ENCODE measurements around the gene ATP8B4.

ATP8B4 gene

DNA sequence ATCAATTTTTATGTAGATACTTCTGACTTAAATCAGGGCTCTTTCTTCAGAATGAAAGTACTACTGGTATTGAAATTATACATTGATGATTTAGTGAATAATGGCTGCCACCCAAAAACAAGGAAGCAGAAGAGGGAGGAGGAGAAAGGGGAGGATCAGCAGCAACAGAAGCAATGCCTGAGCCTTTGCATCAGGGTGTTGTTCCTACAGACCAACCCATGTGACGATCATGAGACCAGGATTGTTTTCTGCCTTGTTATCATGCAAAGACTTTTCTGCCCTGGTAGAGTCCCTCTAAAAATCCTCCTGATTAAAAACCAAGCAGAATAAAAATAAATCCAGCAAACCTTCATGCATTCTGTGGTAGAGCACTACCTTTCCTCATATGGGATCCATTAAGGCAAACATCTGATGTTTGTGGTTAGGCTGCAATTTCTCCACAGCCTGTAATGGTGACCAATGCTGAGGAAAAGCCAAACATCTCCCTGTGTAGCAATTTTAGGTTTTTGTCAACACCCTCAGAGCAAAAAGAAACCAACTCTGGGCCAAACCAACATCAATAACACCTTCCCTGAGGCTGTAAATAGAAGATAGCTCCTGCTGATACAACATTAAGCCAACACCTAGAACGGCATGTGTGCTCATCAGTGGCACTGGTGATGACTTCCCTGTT is 191.7 kb downstream of the ATP8B4 start:
- DNase-seq (ENCODE audit: low read depth) = peak; percentile 48

DNA sequence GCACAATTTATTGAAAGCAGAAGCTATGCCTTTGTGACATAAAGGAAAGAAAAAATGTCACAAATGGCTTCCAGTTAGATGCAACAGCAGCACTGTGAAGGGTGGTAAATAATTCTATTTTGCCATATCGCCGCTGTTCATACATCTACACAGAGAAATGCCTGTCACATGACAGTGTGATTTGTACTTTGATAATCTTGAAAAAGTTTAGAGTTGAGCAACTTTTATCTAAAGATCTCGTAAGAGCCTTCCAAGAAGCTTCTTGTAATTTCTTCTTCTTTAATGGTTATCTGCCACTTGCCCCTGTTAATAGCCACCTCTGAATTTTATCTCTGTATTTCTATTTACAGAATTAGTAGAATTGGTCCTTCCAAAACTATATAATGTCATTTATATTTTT is 192.3 kb downstream of the ATP8B4 start:
- no peak for DNase-seq (ENCODE audit: low read depth)

DNA sequence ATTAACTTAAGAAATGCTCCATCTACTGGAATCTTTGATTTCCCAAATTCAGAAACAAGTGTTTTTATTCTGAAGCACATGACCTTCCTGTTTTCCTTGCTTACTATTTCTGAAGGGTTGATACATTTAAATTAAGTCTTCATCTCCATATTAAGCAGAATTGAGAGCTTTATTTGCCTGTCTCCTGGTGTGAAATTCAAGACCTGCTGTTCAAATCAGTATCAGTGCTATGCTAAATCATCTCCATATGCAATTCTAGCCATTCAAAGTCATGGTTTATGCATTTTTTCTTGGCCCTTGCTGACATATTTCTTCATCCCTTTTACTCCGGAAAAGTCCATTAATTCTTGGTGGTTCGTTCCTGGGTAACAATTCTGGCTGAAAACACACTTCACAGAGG is 195.4 kb downstream of the ATP8B4 start:
- DNase-seq (ENCODE audit: low read depth) = no peak

DNA sequence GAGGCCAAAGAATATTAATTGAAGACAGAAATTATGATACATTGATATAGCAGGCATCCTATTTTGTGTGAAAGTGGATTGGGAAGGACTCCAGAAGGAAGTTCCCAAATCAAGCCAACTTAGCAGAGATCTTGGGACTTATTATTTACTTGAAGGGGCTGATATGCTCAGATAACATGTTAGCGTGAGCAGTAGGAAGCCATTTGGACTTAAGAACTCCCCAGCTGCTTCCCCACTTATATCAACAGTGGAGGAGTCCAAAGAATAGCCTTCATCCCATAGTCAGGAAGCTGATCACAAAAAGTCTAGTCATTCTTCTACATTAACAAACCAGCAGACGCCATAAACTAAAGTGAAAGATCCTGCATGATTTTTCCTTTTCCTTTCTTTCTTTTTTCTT is 200.0 kb downstream of the ATP8B4 start:
- no peak for DNase-seq (ENCODE audit: low read depth)

DNA sequence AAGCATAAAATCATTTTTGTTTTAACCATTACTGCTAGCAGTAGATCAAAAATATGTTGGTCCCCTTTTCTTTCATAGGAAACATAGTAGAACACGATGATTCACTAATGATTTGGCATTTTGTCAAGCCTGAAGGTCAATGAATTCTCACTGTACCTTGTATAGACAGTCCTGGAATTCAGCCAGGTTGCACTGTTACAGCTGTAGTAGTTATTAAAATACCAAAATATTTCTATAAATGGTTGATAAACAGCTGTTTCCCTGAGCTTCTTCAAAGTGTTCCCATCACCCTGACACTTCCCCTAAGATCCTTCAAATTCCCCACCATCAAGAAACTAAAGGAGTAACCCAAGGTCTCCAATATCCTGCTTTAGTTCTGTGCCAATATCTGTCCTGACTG is 200.9 kb downstream of the ATP8B4 start:
- DNase-seq (ENCODE audit: low read depth) = no peak

DNA sequence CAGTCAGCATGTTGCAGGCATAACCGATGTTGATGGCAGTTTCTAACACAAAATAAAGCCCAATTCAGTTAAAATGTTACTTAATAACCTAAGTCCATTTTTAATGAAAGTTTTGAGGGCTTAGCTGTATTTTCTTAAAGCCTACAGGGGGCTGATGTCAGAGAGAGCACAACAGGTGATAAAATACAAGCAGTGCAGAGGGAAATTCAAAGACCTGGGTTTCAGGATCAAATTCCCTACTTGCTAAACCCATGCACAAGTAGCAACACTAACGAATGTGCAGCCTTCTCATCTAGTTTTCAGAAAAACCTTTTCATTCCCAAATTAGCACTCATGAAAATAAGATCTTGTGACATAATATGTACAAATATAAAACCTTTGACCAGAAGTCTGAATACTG is 202.0 kb downstream of the ATP8B4 start:
- no peak for DNase-seq (ENCODE audit: low read depth)

DNA sequence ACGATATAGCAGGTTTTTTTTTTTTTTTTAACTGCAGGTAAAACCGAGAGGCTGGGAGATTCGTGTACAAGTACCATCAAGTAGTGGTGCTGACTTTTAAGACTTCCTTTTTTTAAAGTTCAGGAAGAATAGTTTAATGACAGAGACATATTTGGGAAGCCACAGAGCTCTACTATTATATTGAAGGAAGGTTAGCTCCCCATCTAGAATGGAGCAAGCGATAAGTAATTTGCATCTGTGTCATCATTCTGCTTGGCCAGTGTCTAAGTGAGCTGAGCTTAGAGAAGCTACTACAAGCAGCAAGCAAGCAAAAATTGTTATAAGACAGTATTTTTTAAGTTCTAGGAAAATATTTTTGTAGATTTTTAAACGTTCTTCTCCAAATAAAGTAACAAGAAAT is 203.2 kb downstream of the ATP8B4 start:
- no peak for DNase-seq (ENCODE audit: low read depth)

DNA sequence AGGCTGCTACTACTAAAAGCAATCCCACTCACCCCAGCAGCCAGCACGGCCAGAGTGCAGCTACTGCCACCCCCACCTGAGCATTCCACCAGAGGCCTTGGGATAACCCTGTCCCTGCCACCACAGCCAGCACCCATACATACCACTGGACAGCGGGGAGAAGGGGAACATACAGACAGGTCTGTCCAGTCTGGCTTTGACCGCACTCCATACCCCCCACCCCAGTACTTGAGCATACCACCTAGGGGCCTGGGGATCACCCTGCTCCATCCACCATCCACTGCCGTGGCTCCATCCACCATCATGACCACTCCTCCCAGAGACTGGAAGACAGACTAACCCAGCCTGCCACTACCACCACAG is 210.1 kb downstream of the ATP8B4 start:
- no peak for DNase-seq (ENCODE audit: low read depth)

DNA sequence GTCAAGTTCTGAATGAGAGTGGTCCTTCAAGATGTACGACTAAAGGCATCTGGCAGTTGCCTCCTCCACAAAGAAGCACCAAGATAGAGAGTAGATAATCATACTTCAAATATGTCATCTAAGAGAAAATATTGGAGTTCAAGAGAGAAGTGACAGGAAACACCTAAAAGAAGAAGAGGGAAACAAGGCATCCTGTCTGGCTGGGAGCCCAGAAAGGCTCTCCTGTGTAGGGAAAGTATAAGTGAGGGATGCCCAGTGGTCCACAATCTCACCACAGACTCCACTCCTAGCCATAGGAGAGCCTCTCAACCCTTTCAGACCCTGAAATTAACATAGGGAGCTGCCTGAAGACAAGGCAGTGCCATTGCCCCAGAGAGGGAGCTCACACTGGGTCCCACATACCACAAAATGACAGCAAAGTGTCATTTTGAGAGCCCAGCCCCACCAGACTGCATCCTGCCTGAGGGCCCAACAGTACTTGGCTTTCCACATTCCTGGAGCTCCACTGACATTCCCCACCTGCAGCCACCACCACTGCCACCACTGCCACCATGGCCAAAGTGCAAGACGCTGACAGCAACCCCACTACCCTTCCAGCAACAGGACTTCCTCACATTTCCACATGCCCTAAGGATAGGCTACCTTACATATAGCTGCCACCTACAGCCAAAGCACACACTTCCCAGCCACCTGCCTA is 210.6 kb downstream of the ATP8B4 start:
- DNase-seq (ENCODE audit: low read depth) = no peak

DNA sequence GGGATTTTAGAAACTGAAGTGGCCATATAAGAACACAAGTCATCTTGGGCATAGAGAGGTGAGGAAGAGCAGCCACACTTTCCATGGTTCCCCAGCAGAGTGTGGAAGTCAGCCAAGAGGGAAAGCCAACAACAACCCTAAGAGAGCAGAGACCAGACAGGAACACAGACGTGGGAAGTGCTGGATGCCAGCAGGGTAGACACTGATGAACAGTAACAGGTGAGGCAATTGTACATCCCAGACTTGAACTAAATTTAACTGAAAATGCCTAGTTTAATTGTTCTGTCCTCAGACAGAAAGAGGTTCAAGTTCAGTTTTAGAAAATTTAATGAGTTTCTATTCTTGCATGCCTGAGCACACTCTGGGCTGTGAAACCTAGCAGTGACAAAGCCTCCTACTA is 212.1 kb downstream of the ATP8B4 start:
- no peak for DNase-seq (ENCODE audit: low read depth)

DNA sequence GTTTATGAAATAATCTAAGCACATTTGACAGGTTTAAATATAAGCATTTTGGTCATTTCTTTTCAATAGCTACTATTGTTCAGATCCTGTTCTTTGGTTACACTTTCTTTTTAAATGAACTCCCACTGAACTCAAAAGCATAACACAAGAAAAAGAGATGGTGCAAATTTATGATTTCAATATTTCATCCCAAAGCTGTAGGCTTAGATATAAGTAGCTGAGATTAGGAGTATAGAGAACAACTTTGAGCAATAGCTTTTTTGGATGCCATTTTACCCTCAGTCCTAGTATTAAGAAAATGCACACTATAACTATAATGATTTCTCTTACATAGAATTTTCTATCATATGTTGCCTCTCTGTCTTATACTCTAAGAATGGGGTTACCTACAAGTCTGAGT is 213.8 kb downstream of the ATP8B4 start:
- no peak for DNase-seq (ENCODE audit: low read depth)

DNA sequence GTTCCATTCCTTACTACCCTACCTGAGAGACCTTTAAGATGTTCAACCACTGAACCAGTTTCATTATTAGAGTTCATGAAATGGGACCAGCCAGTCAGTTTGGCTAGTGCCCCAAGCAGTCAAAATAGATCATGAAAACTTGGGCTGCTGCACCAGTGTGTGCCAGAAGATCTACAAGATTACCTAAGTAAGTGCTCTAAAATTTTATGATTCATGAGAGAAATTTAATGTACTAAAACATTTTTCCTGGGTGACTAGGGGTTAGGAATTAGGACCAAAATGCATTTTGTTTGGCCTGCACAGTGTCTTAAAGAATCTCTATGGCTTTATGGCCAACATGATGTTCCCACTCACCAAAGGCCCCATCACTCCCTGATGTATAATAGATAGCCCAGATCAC is 214.7 kb downstream of the ATP8B4 start:
- DNase-seq (ENCODE audit: low read depth) = no peak

DNA sequence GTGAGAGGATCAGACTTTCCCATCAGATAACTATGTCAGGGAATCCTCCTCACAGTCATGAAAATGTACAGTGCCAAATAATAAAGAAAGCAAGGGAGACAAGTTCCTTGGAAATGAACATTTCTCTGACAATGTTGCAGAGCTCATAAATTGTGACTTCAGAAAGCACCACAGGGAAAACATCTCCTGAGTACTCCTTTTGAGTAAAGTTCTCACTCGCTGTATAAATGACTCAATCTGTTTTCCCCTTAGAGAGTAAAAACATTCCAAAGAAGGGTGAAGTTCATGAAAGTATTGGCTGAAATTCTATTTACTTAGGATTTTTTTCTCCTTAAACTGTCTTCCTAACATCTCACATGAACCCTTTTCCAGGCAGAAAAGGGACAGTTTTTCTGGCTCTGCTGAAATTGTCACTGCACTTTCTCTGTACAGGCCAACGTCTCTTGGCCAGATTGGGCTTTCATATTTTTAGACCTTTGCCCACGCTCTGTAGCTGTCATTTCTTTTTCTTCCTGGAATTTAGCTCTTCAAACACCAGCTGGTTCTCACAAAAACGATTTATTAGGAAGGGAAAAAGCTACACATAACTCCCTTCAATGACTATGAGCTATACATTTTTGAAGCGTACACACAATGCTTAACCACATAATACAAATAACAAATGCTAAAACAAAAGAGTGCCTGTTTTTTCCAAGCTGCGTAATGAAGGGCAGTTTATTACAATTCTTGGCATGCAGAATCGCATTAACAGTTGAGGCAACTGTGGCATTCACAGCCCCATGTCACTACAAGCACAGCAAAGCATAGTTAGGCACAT is 216.1 kb downstream of the ATP8B4 start:
- peak; percentile 58 for DNase-seq (ENCODE audit: low read depth)

DNA sequence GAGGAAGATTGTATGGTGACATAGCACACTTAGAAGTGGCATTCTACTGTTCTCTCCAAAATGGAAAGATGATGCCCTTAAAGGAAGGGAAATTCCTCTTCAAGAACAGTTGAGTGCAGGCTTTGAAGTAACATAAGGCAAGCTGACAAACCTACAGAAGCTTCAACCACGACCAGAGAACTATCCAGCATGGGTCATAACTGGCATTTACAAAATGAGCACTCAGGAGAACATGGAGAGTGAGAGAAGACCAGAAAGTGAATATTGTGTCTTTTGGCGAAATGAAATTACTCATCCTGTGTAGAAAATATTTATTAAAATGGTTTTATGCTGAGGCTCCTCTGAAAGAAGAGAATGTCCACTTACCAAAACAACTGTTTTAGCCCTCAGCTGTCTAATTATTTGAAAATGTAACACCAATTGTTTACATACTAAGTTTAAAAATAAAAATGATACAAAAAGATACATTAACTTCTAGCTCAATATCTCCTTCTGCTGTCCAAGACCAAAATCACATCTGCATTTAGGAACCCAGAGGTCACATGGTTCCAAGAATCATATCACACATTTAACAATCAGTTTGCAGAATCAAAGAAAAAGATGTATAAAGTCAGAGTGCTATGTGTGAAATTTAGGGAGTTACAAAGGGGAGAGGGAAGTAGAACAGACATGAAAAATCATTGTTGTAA is 216.9 kb downstream of the ATP8B4 start:
- peak; percentile 67 for DNase-seq (ENCODE audit: low read depth)

DNA sequence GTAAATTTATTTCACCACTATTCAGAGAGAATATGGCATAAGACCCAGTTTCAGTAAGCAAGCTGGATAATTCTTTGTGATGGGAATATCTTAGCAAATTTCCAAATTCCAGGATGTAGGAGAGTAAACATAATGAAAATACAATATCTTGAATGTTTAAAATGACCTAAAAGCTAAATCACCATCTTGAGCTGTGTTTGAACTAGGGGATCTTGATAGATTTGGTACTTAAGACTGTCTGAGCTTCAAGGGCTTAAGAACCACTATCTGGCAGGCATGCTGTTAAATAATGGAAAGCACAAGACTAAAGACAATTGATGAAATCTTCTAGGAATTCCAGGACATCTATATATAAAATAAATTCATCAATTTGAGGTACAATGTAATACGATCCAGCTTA is 217.7 kb downstream of the ATP8B4 start:
- DNase-seq (ENCODE audit: low read depth) = no peak

DNA sequence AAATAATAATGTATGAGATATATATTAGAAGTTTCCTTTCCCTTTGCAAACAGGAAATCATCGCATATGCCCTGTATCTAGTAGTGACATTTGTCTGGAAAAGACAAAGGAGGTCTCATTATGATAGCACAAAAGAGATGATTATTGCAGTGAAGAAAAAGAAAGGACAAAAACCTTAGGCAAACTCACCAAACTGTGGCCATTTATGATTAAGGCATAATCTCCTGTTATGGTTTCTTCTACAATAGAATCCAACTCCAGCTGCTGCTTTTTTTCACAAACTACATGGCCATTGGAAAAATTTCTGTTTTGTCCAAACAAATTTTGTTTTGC is 218.2 kb downstream of the ATP8B4 start:
- DNase-seq (ENCODE audit: low read depth) = no peak

DNA sequence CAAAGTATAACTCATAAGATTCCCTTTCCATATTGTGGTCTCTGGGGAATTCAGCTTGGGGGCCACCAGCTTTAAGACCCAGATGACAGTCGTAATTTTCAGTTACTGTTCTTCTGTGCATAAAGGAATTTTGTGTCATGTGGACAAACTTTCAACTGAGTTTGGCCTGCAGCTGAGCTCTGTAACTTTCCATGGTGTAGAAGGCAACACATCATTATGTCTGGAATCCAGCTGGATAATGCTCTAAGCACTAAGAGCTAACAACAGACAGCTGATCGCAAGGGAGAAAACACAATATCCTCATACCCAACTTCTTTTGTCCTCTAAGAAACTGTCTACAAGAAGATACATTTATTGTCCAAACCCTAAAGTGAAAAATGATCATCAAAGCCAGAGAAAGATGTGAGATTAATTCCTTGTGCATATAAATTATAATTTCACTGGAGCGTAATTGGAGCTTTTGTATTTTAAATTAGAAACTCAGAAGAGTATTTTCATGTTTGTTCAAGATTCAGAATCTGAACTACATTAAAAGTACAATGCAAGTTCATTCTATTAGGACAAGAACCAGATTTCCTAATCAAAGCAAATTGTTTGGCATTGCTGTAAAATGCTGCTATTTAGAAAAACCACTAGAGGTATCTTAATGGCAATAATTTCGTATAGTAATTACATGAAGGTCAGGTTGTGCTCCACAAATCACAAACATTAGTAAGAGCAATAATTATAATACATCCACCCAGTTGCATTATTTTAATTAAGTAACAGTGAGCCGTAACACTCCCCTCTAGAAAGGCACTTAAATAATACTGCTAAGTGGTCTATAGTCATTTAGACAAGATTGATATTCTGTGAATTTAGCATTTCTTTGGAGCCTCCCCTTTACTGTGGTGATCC is 218.8 kb downstream of the ATP8B4 start:
- no peak for DNase-seq (ENCODE audit: low read depth)

DNA sequence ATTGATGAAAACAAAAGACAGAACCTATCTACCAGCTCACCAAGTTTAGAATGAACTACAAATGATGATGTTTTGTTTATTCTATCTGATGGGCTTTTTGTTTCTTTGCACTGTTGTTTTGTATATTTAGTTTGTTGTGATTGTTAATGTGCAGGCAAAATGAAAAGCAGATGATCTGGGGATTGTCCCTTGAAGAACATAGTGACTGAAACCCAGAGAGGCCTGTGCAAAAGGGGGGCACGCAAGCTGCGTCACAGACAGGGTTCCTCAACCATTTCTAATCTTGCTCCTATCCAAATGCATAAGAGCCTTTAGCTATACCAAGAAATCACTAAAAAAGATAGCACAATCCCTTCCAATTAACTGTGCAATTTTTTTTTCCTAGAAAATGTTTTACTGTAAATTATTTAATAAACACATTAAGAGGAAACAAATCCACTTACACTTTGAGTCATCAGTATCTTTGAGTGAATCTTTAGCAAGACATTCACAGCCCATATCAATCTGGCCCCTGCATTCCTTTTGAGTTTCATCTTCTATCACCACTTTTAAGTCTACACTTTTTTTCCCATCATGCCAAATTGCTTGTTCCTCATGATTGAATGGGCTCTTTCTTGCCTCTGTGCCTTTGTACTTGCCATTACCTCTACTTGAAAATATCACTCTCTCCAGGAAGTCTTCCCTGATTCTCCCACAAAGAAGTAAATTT is 220.3 kb downstream of the ATP8B4 start:
- no peak for DNase-seq (ENCODE audit: low read depth)

DNA sequence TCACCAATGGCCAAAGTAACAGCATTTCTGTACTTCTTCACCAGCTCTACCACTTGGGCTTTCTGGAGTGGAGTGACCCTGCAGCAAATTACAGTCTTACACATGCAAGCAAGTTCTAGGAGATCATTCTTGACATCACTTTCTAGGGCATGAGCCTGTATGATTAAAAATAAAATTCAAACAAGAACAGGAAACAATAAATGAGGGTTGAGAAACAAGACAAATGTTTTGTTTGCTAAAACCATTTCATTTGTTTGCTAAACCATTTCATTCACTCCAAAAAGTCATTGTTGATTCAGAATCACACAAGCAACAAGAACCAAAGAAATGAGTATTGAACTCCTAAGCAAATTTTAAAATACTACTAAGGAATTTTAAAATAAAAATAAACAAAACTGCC is 220.9 kb downstream of the ATP8B4 start:
- DNase-seq (ENCODE audit: low read depth) = no peak

DNA sequence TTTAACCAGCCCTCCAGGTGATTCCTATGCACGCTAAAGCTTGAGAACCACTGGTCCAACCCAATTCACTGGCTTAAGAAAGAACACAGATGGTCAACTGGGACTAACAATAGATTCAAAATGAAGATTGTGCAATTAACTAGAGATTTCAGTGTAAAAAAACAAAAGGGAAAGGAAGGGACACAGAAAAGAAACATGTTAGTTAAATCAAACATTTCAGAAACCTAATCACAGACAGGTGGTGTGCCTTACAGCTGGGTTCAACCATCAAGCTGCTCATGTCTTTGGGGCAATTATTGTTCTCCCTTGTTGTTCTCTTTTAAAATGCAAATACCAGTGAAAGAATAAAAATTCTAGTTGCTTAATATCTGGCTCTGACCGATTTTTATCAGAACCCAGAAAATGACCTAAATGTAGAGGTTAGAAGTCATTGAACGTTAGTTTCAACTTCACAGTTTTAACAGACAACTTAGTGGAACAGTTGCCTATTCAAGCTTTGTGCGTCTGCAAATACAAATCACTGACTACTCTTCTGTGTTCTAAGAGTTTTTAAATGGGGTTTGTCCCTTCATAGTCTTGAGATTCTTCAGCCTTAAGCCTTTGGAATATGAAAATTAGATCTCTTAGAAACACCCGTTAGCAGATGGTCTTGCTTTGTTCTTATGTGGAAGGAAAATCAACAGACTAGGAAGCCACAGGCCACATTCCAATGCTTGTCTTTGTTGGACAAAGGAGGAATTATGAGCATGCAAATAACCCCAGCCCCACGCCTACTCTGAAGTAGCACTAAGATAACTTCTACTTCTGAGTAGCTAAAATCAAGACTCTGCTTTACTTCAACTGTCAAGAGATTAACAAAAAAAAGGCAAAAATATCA is 223.4 kb downstream of the ATP8B4 start:
- DNase-seq (ENCODE audit: low read depth) = no peak

Measured in fibroblast of the conjunctiva (primary cell).